ENCODE results near the gene METRN. TPM values are rescaled to one million over a fixed set of nuclear protein-coding genes. Genes with fewer than 3 reads are reported as not detected.

Gene METRN
- total RNA-seq, 4 donors from 2014 or later = 13.3 to 29.5 (median 26.0) TPM

- TF ChIP-seq CTCF (IDR thresholded peaks at IDR 0.05; ENCODE audit: low read depth) = no peak
These were observed 20.3 kb downstream of the METRN start for GRCh38 chr16:734981-735881.

GRCh38 chr16:735982-736453 is 21.1 kb downstream of the METRN start:
- TF ChIP-seq CTCF (IDR thresholded peaks at IDR 0.05; ENCODE audit: low read depth) = no peak

- no peak for TF ChIP-seq CTCF (IDR thresholded peaks at IDR 0.05; ENCODE audit: low read depth)
These were observed 22.1 kb downstream of the METRN start for GRCh38 chr16:736936-737481.

GRCh38 chr16:739560-740458 is 24.9 kb downstream of the METRN start:
- no peak for TF ChIP-seq CTCF (IDR thresholded peaks at IDR 0.05; ENCODE audit: low read depth)

GRCh38 chr16:740459-740763 is 25.5 kb downstream of the METRN start:
- no peak for TF ChIP-seq CTCF (IDR thresholded peaks at IDR 0.05; ENCODE audit: low read depth)

- TF ChIP-seq CTCF (IDR thresholded peaks at IDR 0.05; ENCODE audit: low read depth) = no peak
These were observed 26.0 kb downstream of the METRN start, which contains the start of gene CIAO3 for GRCh38 chr16:740764-741505. Gene CIAO3, minus strand, starts transcription at chr16:740997. Its CDS starts 12 bp downstream, at chr16:740985.

Data from subcutaneous adipose tissue (tissue), 4 donors.